Left renal pelvis (tissue), 4 donors: ENCODE results near the gene SMR3B. TPM values are rescaled to one million over a fixed set of nuclear protein-coding genes. Genes with fewer than 3 reads are reported as not detected.

ENCODE experiments used
- polyA plus RNA-seq, 4 donors: library from polyadenylated mRNA; unstranded; fragments of 120-200 nt; gene quantifications; one replicate each; pipeline ENCODE4 v1.2.1, GENCODE V29; 2013; ENCODE audit not compliant: insufficient read length in 4 of 4

Gene SMR3B
- polyA plus RNA-seq, 4 donors = not detected

Other genes starting within 250 kb of the SMR3B start
- gene PRR27, start 228.9 kb upstream of the SMR3B start, polyA plus RNA-seq = under 1 TPM in 3 of 4 donors, not detected in 1; 0.06 to 0.10 (median 0.07) TPM
- gene ODAM, start 187.4 kb upstream of the SMR3B start, polyA plus RNA-seq = 1 to 10 TPM in 3 of 4 donors, not detected in 1; 1.3 to 1.9 (median 1.3) TPM
- gene FDCSP, start 157.0 kb upstream of the SMR3B start, polyA plus RNA-seq = 1 to 10 TPM in 2 of 4 donors, under 1 TPM in 1, not detected in 1; 0.37 to 1.8 (median 1.3) TPM
- gene CSN3, start 140.5 kb upstream of the SMR3B start, polyA plus RNA-seq = not detected
- gene CABS1, start 48.1 kb upstream of the SMR3B start, polyA plus RNA-seq = under 1 TPM in 1 of 4 donors, not detected in 3; 0.32 TPM
- not detected for gene SMR3A, start 22.4 kb upstream of the SMR3B start, polyA plus RNA-seq
- gene OPRPN, start 14.8 kb downstream of the SMR3B start, polyA plus RNA-seq = not detected
- gene MUC7, start 89.1 kb downstream of the SMR3B start, polyA plus RNA-seq = under 1 TPM in 2 of 4 donors, not detected in 2; 0.20 to 0.24 TPM
- not detected for gene AMTN, start 135.4 kb downstream of the SMR3B start, polyA plus RNA-seq
- 1 to 10 TPM in 2 of 4 donors, under 1 TPM in 2; 0.20 to 1.5 (median 1.2) TPM for gene AMBN, start 209.1 kb downstream of the SMR3B start, polyA plus RNA-seq
- 1 to 10 TPM; 1.2 to 6.0 (median 4.9) TPM for gene ENAM, start 245.6 kb downstream of the SMR3B start, polyA plus RNA-seq